ENCODE data around the gene MBD2. TPM values are rescaled to one million over a fixed set of nuclear protein-coding genes. Genes with fewer than 3 reads are reported as not detected.
"Not testable (repeated sequence)": the region's sequence is repeated elsewhere in the genome, so short reads cannot be mapped to it uniquely, and the experiment has no call there.

The MBD2 gene
- total RNA-seq, 1 donor from 2014 or later, result 27.7 TPM

DNA sequence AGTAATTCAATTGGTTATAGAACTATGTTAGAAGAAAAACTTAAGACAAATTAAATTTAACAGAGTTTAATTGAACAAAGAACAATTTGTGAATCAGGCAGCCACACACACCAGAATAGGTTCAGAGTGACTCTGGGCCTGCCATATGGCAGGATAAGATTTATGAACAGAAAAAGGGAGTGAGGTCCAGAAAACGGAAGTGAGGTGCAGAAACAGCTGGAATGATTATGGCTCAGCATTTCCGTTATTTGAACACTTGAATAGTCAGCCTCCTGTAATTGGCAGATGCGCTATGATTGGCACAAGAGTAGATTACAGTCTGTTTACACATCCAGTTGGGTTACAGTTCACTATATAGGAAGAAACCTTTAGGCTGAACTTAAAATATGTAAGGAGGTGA, 99.0 kb downstream of the MBD2 start:
- H3K9me3 Mint-ChIP-seq (ENCODE audit: unreplicated experiment), result no peaks in the 10 kb centered on the region
- no peaks in the 10 kb centered on the region for H3K36me3 Mint-ChIP-seq (ENCODE audit: low read depth, unreplicated experiment)
- H3K27ac Mint-ChIP-seq (ENCODE audit: unreplicated experiment), result no peak overlapping the region
- H3K27me3 Mint-ChIP-seq (ENCODE audit: unreplicated experiment), result peaks cover 13% of the 10 kb centered on the region
- peaks cover 40% of the 10 kb centered on the region for H3K4me1 Mint-ChIP-seq (ENCODE audit: unreplicated experiment)
- TF ChIP-seq, protein P1, sequence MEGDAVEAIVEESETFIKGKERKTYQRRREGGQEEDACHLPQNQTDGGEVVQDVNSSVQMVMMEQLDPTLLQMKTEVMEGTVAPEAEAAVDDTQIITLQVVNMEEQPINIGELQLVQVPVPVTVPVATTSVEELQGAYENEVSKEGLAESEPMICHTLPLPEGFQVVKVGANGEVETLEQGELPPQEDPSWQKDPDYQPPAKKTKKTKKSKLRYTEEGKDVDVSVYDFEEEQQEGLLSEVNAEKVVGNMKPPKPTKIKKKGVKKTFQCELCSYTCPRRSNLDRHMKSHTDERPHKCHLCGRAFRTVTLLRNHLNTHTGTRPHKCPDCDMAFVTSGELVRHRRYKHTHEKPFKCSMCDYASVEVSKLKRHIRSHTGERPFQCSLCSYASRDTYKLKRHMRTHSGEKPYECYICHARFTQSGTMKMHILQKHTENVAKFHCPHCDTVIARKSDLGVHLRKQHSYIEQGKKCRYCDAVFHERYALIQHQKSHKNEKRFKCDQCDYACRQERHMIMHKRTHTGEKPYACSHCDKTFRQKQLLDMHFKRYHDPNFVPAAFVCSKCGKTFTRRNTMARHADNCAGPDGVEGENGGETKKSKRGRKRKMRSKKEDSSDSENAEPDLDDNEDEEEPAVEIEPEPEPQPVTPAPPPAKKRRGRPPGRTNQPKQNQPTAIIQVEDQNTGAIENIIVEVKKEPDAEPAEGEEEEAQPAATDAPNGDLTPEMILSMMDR (IDR thresholded peaks at IDR 0.05; ENCODE audit: unreplicated experiment), result no peak
- no peak for DNase-seq (ENCODE audit: low spot score)
- no peak overlapping the region for H3K4me3 Mint-ChIP-seq (ENCODE audit: unreplicated experiment)

DNA sequence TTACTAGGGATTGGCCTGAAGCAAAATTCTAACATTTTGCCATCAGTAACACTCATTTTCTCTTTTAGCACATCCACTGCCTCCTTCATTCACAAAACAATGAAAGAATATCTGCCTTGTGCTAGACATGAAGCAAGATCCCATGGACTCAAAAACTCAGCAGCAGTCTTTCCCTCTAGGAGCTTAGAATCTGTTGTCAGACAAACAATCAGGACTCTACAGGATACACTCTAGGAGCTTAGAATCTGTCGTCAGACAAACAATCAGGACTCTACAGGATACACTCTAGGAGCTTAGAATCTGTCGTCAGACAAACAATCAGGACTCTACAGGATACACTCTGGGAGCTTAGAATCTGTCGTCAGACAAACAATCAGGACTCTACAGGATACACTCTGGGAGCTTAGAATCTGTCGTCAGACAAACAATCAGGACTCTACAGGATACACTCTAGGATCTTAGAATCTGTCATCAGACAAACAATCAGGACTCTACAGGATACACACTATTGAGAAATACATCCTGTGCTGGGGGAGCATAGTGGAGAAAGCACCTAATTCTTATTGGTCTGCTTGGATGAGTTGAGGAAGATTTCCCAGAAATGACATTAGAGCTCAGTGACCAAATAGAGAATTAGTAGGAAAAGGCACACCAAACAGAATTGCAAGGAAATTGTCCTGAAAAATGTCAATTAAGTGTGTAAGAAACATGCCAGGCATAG, 100.6 kb downstream of the MBD2 start:
- DNase-seq (ENCODE audit: low spot score), result peak; percentile 20
- H3K27ac Mint-ChIP-seq (ENCODE audit: unreplicated experiment), result peak overlapping the region; percentile 100

DNA sequence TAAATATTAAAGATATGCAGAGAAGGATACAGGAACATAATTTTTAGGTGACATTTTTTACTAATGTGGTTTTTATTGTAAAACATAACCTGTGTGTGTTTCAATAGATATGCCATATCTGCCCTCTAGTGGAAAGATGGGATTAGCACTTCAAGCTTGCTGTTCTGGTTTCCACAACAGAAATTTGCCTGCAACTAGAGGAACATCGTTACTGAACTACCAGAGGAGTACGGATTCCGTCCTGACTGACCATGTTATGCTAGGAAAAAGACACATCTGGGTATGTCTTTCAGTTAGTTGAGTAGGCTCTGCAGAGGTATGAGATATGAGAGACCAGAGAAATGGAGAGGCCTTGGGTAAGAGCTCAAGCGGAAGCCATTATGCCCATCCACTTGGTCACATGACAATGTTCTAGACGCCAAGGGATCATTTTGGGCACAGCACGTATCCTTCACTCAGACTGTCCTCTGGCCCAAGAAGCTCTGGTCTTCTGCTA, 104.9 kb downstream of the MBD2 start:
- H3K27ac Mint-ChIP-seq (ENCODE audit: unreplicated experiment), result no peak overlapping the region
- TF ChIP-seq, protein P1 (IDR thresholded peaks at IDR 0.05; ENCODE audit: unreplicated experiment), result peak; percentile 80
- H3K4me3 Mint-ChIP-seq (ENCODE audit: unreplicated experiment), result no peak overlapping the region
- peaks cover 20% of the 10 kb centered on the region for H3K4me1 Mint-ChIP-seq (ENCODE audit: unreplicated experiment)
- no peaks in the 10 kb centered on the region for H3K9me3 Mint-ChIP-seq (ENCODE audit: unreplicated experiment)
- no peaks in the 10 kb centered on the region for H3K36me3 Mint-ChIP-seq (ENCODE audit: low read depth, unreplicated experiment)
- peaks cover 10% of the 10 kb centered on the region for H3K27me3 Mint-ChIP-seq (ENCODE audit: unreplicated experiment)
- peak; percentile 19 for DNase-seq (ENCODE audit: low spot score)

More for the DNA sequence above, 100.6 kb downstream of the MBD2 start:
- Mint-ChIP-seq H3K4me1 (ENCODE audit: unreplicated experiment) (peaks cover 40% of the 10 kb centered on the region), H3K4me3 (ENCODE audit: unreplicated experiment) (peak overlapping the region; percentile 50), H3K27me3 (ENCODE audit: unreplicated experiment) (peaks cover 15% of the 10 kb centered on the region)
- not testable (repeated sequence) for H3K9me3 Mint-ChIP-seq (ENCODE audit: unreplicated experiment); H3K36me3 Mint-ChIP-seq (ENCODE audit: low read depth, unreplicated experiment)

DNA sequence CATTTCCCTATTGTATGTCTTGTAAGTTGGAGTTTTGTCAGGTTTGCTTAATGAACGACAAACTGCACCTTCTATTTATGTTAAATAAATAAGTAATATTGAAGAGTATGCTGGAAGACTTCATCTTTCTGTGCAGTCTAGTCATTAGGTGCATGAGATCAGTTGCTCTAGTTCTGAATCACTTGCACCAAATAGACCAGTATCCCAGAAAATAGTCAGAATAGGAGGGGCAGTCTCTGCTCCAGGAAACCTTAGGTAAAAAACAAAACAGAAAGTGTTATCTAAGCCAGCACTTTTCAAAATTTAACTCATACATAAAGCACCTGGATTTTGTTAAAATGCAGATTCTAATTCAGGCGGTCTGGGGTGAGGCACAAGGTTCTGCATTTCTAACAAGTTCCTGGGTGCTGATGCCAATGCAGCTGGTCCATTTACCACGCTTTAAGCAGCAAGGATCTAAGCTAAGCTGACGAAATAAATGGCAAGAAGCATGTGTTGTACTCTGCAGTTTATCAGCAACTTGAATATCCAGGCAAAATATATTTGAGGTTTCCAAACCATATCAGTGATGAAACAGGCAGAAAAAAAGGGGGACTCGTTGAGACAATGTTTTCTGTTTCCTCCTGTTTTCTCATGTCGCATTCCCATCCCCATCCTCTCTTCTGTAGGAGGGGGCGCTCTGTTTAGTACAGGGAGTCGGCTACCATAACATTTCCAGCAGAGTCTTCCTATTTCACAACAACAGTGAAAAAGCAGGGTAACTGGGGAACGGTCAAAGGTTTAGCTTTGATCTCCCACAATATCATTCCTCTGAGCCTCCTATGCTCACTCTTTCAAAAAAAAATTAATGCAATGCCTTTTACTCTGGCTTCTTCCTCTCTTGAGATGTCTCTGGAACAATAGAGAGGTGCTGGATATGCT, 106.4 kb downstream of the MBD2 start:
- Mint-ChIP-seq H3K4me1 (ENCODE audit: unreplicated experiment) (peaks cover 8% of the 10 kb centered on the region), H3K36me3 (ENCODE audit: low read depth, unreplicated experiment) (no peaks in the 10 kb centered on the region), H3K9me3 (ENCODE audit: unreplicated experiment) (no peaks in the 10 kb centered on the region), H3K4me3 (ENCODE audit: unreplicated experiment) (no peak overlapping the region), H3K27ac (ENCODE audit: unreplicated experiment) (no peak overlapping the region), H3K27me3 (ENCODE audit: unreplicated experiment) (peaks cover 6% of the 10 kb centered on the region)
- TF ChIP-seq, protein P1 (IDR thresholded peaks at IDR 0.05; ENCODE audit: unreplicated experiment), result no peak
- DNase-seq (ENCODE audit: low spot score), result no peak

DNA sequence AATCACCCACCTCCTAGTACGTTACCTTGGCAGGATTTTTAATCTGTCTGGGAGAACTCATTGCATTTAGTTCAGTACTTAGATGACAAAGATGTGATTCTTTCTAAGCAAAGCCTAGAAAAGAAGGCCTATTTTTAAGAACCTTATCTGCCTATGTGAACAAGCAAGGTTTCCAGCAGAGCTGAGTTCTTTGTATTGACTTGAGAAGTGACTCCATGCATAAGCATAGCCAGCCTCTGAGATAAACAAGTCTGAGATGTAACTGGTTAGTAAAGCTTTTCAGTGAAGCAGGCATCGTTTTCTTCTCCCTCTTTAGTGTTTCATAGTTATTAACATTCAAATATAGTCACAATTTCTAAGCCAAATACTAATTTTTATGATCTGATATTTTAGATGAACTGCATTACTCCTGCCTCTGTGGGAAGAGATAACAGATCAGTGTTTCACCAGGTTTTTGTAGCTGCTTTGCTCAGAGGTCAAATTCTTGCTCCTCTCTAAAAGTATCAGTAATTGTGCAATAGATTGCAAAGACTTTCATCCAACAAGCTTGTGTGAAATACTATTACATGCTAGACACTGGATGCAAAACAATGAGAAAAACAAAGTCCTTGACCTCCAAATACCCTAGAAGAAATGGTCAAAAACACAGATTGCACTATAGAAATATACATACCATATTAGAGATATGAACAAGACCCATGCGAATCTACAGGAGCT, 107.8 kb downstream of the MBD2 start:
- H3K36me3 Mint-ChIP-seq (ENCODE audit: low read depth, unreplicated experiment), result no peaks in the 10 kb centered on the region
- DNase-seq (ENCODE audit: low spot score), result no peak
- peaks cover 2% of the 10 kb centered on the region for H3K27me3 Mint-ChIP-seq (ENCODE audit: unreplicated experiment)
- H3K4me3 Mint-ChIP-seq (ENCODE audit: unreplicated experiment), result no peak overlapping the region
- peaks cover 8% of the 10 kb centered on the region for H3K4me1 Mint-ChIP-seq (ENCODE audit: unreplicated experiment)
- no peak overlapping the region for H3K27ac Mint-ChIP-seq (ENCODE audit: unreplicated experiment)
- no peaks in the 10 kb centered on the region for H3K9me3 Mint-ChIP-seq (ENCODE audit: unreplicated experiment)
- TF ChIP-seq, protein P1 (IDR thresholded peaks at IDR 0.05; ENCODE audit: unreplicated experiment), result no peak
